Mammary epithelial cell (primary cell): ENCODE measurements around the gene CHST10.

Experiments used
- CTCF ChIP-seq, 2 donors: IDR thresholded peaks in 1 of 2; conservative IDR thresholded peaks in 1 of 2; 2 replicates each; pipeline ENCODE4 v1.5.1; 2011 to 2012; ENCODE audit warnings: inconsistent platforms in 2 of 2, low read length in 2 of 2, mild to moderate bottlenecking in 2 of 2, control low read depth in 1 of 2, low read depth in 1 of 2; ENCODE audit not compliant: insufficient read depth in 1 of 2; ENCODE audit errors: extremely low read depth in 1 of 2
- EZH2 ChIP-seq: IDR thresholded peaks from 2 replicates; pipeline ENCODE4 v1.6.1; 2012; ENCODE audit warnings: low read length, inconsistent platforms, borderline replicate concordance

GRCh38 chr2:100365434-100365833 is 52.0 kb downstream of the CHST10 start:
- no peak for TF ChIP-seq CTCF (conservative IDR thresholded peaks at IDR 0.05 in 1 of 2, IDR thresholded peaks at IDR 0.05 in 1 of 2; ENCODE audit: extremely low read depth in 1 of 2, insufficient read depth in 1 of 2, low read depth in 1 of 2, low read length in 2 of 2)
- no peak for TF ChIP-seq EZH2
